CD4-positive, CD25-positive, alpha-beta regulatory T cell (primary cell): Measurements from ENCODE around the gene CNTNAP4. TPM values are rescaled to one million over a fixed set of nuclear protein-coding genes. Genes with fewer than 3 reads are reported as not detected.

Experiments used
- ATAC-seq, 2 donors: fragments of 150-1000 bp; cut with Tn5 transposase; one replicate each; pipeline ENCODE4 v1.10.0; 2021; ENCODE audit warnings: low read depth in 2 of 2, moderate number of reproducible peaks in 2 of 2, moderate library complexity in 1 of 2
- DNase-seq, 3 donors: peaks; one replicate each; pipeline versions ENCODE4 v3.0.0 to v3.0.0-alpha.2; 2012 to 2022; ENCODE audit warnings: mixed read lengths in 1 of 3
- H3K27ac ChIP-seq: one replicate; pipeline ENCODE4 v1.7.0; 2013; ENCODE audit warnings: mild to moderate bottlenecking, low read length; ENCODE audit not compliant: insufficient read depth, poor library complexity, severe bottlenecking
- H3K27me3 ChIP-seq: one replicate; pipeline ENCODE4 v1.7.0; 2013; ENCODE audit warnings: low read length; ENCODE audit not compliant: control insufficient read depth, insufficient read depth
- H3K36me3 ChIP-seq: one replicate; pipeline ENCODE4 v1.7.0; 2013; ENCODE audit warnings: mild to moderate bottlenecking, low read length, moderate library complexity; ENCODE audit not compliant: control insufficient read depth, insufficient read depth
- H3K4me1 ChIP-seq: 2 replicates; pipeline ENCODE4 v1.7.0; 2013; ENCODE audit warnings: mild to moderate bottlenecking, low read length; ENCODE audit not compliant: insufficient read depth, control insufficient read depth, poor library complexity, severe bottlenecking
- H3K4me3 ChIP-seq: one replicate; pipeline ENCODE4 v1.7.0; 2013; ENCODE audit warnings: low read depth, mild to moderate bottlenecking, low read length, moderate library complexity
- H3K9me3 ChIP-seq, 2 experiments: 1 replicate in 1 of 2; 2 replicates in 1 of 2; pipeline ENCODE4 v1.7.0; 2013; ENCODE audit warnings: low read length in 2 of 2, mild to moderate bottlenecking in 1 of 2, moderate library complexity in 1 of 2; ENCODE audit not compliant: control insufficient read depth in 2 of 2
- H3K27ac Mint-ChIP-seq, 3 donors: one replicate each; pipeline ENCODE4 v1.8.0; 2020 to 2022; ENCODE audit warnings: mild to moderate bottlenecking in 3 of 3, mixed read lengths in 3 of 3, moderate library complexity in 2 of 3
- H3K27me3 Mint-ChIP-seq: one replicate; pipeline ENCODE4 v1.8.0; 2022; ENCODE audit warnings: mild to moderate bottlenecking, mixed read lengths
- H3K36me3 Mint-ChIP-seq: one replicate; pipeline ENCODE4 v1.8.0; 2020; ENCODE audit warnings: mixed read lengths
- H3K4me1 Mint-ChIP-seq, 4 donors: one replicate each; pipeline ENCODE4 v1.8.0; 2020 to 2022; ENCODE audit warnings: mixed read lengths in 4 of 4, mild to moderate bottlenecking in 1 of 4
- H3K4me3 Mint-ChIP-seq, 4 donors: one replicate each; pipeline ENCODE4 v1.8.0; 2020 to 2022; ENCODE audit warnings: mild to moderate bottlenecking in 4 of 4, mixed read lengths in 4 of 4, moderate library complexity in 3 of 4
- H3K9me3 Mint-ChIP-seq, 7 donors: one replicate each; pipeline ENCODE4 v1.8.0; 2020 to 2022; ENCODE audit warnings: mixed read lengths in 7 of 7, mild to moderate bottlenecking in 3 of 7, moderate library complexity in 2 of 7
- polyA plus RNA-seq, 4 donors: library from polyadenylated mRNA; unstranded; fragments of 300-500 nt; fragmentation: Illumina TruSeq; gene quantifications; one replicate each; pipeline ENCODE4 v1.2.3, GENCODE V29; 2021
- total RNA-seq: library from RNA; stranded (reverse); gene quantifications from one replicate; pipeline ENCODE4 v1.2.3, GENCODE V29; 2022

The CNTNAP4 gene
- total and polyA plus RNA-seq, 5 donors from 2014 or later = not detected

DNA sequence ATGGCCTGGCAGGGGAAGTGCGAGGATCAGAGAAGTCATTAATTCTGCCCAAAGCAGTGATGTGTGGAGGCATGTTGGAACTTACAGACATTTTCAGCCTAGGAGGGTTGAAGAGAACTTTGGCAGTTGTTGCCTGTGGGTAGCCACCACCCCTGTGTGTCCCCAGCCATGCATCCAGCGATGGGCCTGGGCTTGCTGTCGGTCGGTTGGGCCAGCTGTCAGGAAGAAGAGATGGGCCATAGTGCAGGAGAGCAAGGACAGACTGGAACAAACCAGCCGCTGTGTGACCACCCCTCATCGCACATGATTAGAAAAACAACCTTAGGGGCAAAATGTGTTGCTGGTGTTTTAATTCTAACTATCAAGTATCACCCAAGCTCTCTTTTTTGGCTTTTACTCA is 173.7 kb downstream of the CNTNAP4 start:
- no peak overlapping the region for H3K4me3 ChIP-seq
- H3K9me3 ChIP-seq = no peaks in the 10 kb centered on the region
- Mint-ChIP-seq H3K9me3 (peaks cover 0 to 3% (median 2%) of the 10 kb centered on the region in 7 donors), H3K4me3 (no peak overlapping the region), H3K27me3 (no peaks in the 10 kb centered on the region), H3K4me1 (no peaks in the 10 kb centered on the region), H3K36me3 (no peaks in the 10 kb centered on the region), H3K27ac (no peak overlapping the region)
- no peak for DNase-seq
- no peaks in the 10 kb centered on the region for H3K27me3 ChIP-seq
- no peaks in the 10 kb centered on the region for H3K36me3 ChIP-seq
- no peaks in the 10 kb centered on the region for H3K4me1 ChIP-seq
- H3K27ac ChIP-seq = no peak overlapping the region
- no peak for ATAC-seq

DNA sequence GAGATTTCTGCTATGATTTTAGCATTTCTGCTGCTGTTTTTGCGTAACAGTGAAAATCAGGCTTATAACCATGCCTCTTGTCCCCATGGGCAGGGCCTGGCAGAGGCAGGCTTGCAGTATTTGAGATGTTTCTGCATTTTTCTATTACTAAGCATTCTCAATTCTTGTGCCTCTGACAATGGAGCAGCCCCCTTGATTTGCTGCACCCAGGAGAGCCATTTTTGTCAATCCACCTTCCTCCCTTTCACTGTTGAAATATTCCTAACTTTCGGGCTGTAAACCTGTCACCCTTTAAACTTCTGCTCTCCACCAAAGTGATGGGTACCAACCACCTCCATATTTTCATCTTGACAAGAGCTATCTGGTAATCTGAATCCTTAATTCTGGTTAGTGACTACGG is 178.1 kb downstream of the CNTNAP4 start:
- ATAC-seq = no peak
- Mint-ChIP-seq H3K4me1 (no peaks in the 10 kb centered on the region), H3K9me3 (peaks cover 0 to 4% (median 1%) of the 10 kb centered on the region in 7 donors), H3K36me3 (no peaks in the 10 kb centered on the region), H3K27ac (no peak overlapping the region), H3K27me3 (no peaks in the 10 kb centered on the region), H3K4me3 (no peak overlapping the region)
- Histone ChIP-seq H3K36me3 (no peaks in the 10 kb centered on the region), H3K4me3 (no peak overlapping the region), H3K9me3 (no peaks in the 10 kb centered on the region), H3K27ac (no peak overlapping the region), H3K27me3 (no peaks in the 10 kb centered on the region), H3K4me1 (no peaks in the 10 kb centered on the region)
- DNase-seq = no peak

DNA sequence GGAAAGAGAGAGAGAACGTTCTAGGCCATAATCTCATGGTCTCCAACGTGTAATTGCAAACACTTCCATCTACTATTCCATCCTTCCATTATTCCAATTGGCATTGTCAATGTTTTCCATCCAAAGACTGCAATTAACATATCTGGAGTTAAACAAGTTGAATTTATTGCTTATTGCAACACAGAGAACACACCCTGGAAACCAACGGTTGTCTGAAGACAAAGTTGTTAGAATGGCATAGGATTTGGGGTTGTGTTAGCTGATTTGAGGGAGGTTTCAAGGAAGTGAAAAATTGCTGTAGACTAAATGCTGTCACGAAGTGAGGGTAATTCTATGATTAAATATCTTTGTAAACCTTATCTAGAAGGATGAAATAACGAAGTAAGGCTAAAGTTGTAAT is 178.8 kb downstream of the CNTNAP4 start:
- H3K9me3 Mint-ChIP-seq = peaks cover 0 to 4% (median 0%) of the 10 kb centered on the region in 7 donors
- no peaks in the 10 kb centered on the region for H3K36me3 ChIP-seq
- no peaks in the 10 kb centered on the region for H3K9me3 ChIP-seq
- no peaks in the 10 kb centered on the region for H3K4me1 ChIP-seq
- no peak overlapping the region for H3K4me3 ChIP-seq
- H3K27ac Mint-ChIP-seq = no peak overlapping the region
- no peaks in the 10 kb centered on the region for H3K4me1 Mint-ChIP-seq
- no peak overlapping the region for H3K4me3 Mint-ChIP-seq
- no peaks in the 10 kb centered on the region for H3K27me3 Mint-ChIP-seq
- ATAC-seq = no peak
- DNase-seq = no peak
- H3K36me3 Mint-ChIP-seq = no peaks in the 10 kb centered on the region
- no peak overlapping the region for H3K27ac ChIP-seq
- no peaks in the 10 kb centered on the region for H3K27me3 ChIP-seq

DNA sequence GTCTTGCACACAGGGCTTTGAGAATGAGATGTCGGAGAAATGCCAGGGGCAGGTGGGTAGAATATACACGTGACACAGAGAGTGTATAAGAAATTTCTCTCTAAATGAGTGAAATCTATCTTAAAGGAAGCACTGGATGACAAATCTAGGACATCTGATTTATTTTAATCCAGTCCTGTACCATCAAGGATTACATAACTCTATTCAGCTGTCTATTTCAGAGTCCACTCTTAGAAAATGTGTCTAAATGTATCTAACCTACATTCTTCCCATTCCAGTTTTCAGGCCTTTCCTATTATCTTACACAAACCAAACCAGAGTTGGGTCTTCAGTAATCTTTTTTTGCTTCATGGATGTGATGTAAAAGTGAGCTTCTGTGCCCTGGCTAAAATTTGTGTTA is 181.9 kb downstream of the CNTNAP4 start:
- no peaks in the 10 kb centered on the region for H3K4me1 ChIP-seq
- Mint-ChIP-seq H3K4me1 (no peaks in the 10 kb centered on the region), H3K9me3 (peaks cover 0 to 2% (median 0%) of the 10 kb centered on the region in 7 donors), H3K4me3 (no peak overlapping the region), H3K27ac (no peak overlapping the region), H3K36me3 (no peaks in the 10 kb centered on the region), H3K27me3 (no peaks in the 10 kb centered on the region)
- DNase-seq (no peak), ATAC-seq (no peak)
- no peaks in the 10 kb centered on the region for H3K36me3 ChIP-seq
- no peaks in the 10 kb centered on the region for H3K9me3 ChIP-seq
- no peaks in the 10 kb centered on the region for H3K27me3 ChIP-seq
- H3K27ac ChIP-seq = no peak overlapping the region
- H3K4me3 ChIP-seq = no peak overlapping the region

DNA sequence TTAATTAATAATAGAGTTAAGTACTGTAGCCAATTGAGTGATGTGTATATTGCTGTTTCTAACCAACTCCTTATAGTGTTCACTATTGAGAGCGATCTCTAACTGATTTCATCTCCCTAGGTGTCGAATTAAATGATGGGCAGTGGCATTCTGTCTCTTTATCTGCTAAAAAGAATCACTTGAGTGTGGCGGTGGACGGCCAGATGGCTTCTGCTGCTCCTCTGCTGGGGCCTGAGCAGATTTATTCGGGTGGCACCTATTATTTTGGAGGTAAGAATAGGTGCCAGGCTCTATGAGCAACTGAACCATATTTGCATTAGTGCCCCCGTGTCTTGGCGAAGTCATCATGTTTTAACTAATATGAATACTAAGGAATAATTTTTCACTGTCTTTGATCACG is 184.6 kb downstream of the CNTNAP4 start:
- H3K27me3 ChIP-seq = no peaks in the 10 kb centered on the region
- DNase-seq (no peak), ATAC-seq (no peak)
- Mint-ChIP-seq H3K9me3 (peaks cover 0 to 2% (median 0%) of the 10 kb centered on the region in 7 donors), H3K36me3 (no peaks in the 10 kb centered on the region), H3K27ac (no peak overlapping the region), H3K4me1 (no peaks in the 10 kb centered on the region), H3K27me3 (no peaks in the 10 kb centered on the region), H3K4me3 (no peak overlapping the region)
- no peak overlapping the region for H3K27ac ChIP-seq
- H3K36me3 ChIP-seq = no peaks in the 10 kb centered on the region
- H3K4me3 ChIP-seq = no peak overlapping the region
- no peaks in the 10 kb centered on the region for H3K4me1 ChIP-seq
- no peaks in the 10 kb centered on the region for H3K9me3 ChIP-seq

DNA sequence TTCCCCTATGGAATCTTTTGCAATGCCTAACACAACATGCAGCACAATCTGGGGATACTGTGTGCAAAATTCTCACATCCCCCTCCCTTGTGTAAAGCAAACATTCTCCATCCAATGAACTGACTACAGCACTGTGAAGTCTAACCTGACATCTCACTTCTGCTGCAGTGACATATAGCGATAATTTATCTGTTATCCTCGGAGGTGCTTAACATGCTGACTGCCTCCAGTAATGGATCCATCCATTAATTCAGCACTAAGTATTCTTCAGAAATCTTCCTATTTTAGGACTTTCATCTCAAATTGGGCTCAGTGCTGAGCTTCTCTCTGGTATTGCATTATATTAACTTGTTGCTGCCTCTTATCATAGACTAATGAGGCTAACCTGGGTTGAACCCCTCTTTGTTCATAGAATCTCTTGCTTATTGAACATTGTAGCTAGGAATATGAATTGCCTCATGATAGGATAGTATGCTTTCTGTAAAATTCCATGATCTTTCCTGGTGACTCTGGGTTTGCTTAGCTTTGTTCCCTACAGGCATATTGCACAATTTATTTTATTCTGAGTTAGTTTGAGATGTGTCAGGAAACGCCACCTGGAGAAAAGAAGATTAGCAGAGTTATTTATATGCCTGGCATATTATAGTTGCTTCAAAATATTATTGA is 187.9 kb downstream of the CNTNAP4 start:
- H3K27me3 Mint-ChIP-seq = no peaks in the 10 kb centered on the region
- H3K27ac Mint-ChIP-seq = no peak overlapping the region
- DNase-seq (no peak), ATAC-seq (no peak)
- Histone ChIP-seq H3K9me3 (no peaks in the 10 kb centered on the region), H3K4me1 (no peaks in the 10 kb centered on the region), H3K27ac (no peak overlapping the region), H3K27me3 (no peaks in the 10 kb centered on the region), H3K4me3 (no peak overlapping the region), H3K36me3 (no peaks in the 10 kb centered on the region)
- no peak overlapping the region for H3K4me3 Mint-ChIP-seq
- no peaks in the 10 kb centered on the region for H3K36me3 Mint-ChIP-seq
- H3K4me1 Mint-ChIP-seq = no peaks in the 10 kb centered on the region
- H3K9me3 Mint-ChIP-seq = no peaks in the 10 kb centered on the region

DNA sequence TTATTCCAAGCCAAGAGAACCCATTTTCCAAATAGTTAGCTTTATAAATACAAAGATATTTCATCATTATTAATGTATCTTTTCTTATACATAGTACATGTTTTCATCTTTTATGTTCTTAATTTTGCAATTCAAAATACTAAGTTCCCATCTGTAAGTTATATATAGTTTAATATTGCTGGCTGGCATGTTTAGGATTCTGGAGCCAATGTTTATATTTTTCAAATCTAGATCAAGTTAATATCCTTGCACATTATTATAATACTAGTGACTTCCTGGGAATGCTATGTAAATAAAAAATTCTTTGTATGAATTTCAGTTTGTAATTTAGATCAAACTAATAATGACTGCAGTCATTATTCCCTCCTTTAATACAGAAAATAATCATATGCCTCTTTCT is 189.7 kb downstream of the CNTNAP4 start:
- Mint-ChIP-seq H3K27me3 (no peaks in the 10 kb centered on the region), H3K9me3 (peaks cover 0 to 10% (median 0%) of the 10 kb centered on the region in 7 donors), H3K4me3 (no peak overlapping the region), H3K36me3 (no peaks in the 10 kb centered on the region), H3K4me1 (no peaks in the 10 kb centered on the region), H3K27ac (no peak overlapping the region)
- no peaks in the 10 kb centered on the region for H3K36me3 ChIP-seq
- no peak for DNase-seq
- H3K4me1 ChIP-seq = no peaks in the 10 kb centered on the region
- no peak overlapping the region for H3K4me3 ChIP-seq
- no peak overlapping the region for H3K27ac ChIP-seq
- no peak for ATAC-seq
- no peaks in the 10 kb centered on the region for H3K27me3 ChIP-seq
- no peaks in the 10 kb centered on the region for H3K9me3 ChIP-seq

DNA sequence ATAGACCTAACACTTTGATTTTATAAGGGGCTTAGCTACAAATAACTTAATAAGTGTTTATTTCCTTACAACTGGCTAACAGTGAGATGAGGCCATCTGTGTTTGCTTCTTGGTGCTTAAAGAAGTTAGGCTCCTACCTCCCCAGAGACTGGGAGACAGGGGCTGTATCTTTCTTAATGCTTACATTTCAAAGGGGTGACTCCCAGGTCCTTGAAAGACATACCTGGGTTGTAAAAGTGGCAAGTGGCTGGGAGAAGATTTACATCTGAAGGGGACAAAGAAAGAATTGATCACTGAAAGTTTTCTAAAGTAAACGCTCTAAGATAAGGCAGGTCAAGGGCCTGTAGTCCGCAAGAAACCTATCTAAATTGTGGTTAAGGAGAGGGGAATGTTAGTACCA is 196.8 kb downstream of the CNTNAP4 start:
- Mint-ChIP-seq H3K4me1 (no peaks in the 10 kb centered on the region), H3K27ac (no peak overlapping the region), H3K27me3 (no peaks in the 10 kb centered on the region), H3K9me3 (peaks cover 0 to 21% (median 4%) of the 10 kb centered on the region in 7 donors), H3K36me3 (no peaks in the 10 kb centered on the region), H3K4me3 (no peak overlapping the region)
- Histone ChIP-seq H3K36me3 (no peaks in the 10 kb centered on the region), H3K9me3 (no peaks in the 10 kb centered on the region), H3K27ac (no peak overlapping the region), H3K4me3 (no peak overlapping the region), H3K4me1 (no peaks in the 10 kb centered on the region), H3K27me3 (no peaks in the 10 kb centered on the region)
- no peak for ATAC-seq
- DNase-seq = no peak
